ENCODE measurements around the gene RAB3GAP2. TPM values are rescaled to one million over a fixed set of nuclear protein-coding genes. Genes with fewer than 3 reads are reported as not detected.

The RAB3GAP2 gene
- total and polyA plus RNA-seq, 10 of the 15 experiments (the other 5 are each of a cell fraction or from before 2014, with no cell fraction given), result 11.9 to 51.1 (median 24.4) TPM

DNA sequence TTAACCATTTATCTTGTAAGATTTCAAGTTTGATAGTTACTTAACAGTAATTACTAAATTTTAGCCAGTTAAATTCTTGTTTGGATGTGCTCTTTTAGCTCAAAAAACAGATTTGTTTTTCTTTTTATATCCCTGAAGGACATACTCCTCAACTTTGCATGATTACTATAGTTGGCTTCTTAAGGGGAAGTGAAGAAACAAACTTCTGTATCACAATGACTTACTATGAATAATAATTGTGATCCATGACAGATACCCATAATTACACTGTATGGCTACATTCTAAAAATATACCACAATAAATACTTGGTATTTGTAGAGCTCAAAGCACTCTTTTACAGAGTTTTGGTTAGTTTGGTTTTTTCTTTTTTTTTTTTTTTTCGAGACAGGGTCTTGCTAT is 122.5 kb downstream of the RAB3GAP2 start:
- no peaks in the 10 kb centered on the region for H4K20me1 ChIP-seq (ENCODE audit: control insufficient read depth, insufficient read depth)
- no peaks in the 10 kb centered on the region for H3K27me3 ChIP-seq (replicated peaks in 1 of 2; ENCODE audit: control insufficient read depth in 2 of 2, insufficient read depth in 2 of 2, low read length in 1 of 2)
- peaks cover 4 to 24% of the 10 kb centered on the region in 2 experiments for H3K36me3 ChIP-seq (ENCODE audit: control insufficient read depth in 2 of 2, insufficient read depth in 2 of 2, low read length in 1 of 2)
- no peaks in the 10 kb centered on the region for H3K4me1 ChIP-seq (ENCODE audit: control insufficient read depth, insufficient read depth, low read length)
- ChIA-PET POLR2A (interaction anchor here (0.6 to 0.7 kb wide), 2 partner anchors 89 to 192 kb away, joined by 3 to 5 read pairs; no protein-coding TSS in a partner anchor), SMC1A (ENCODE audit: uncharacterized antibody, unreplicated experiment) (interaction anchor here (0.6 to 1.4 kb wide), 3 partner anchors 24 to 37 kb away, joined by 3 to 4 read pairs (median 3); no protein-coding TSS in a partner anchor), CTCF (interaction anchor here (1.4 kb wide), 1 partner anchor 10 kb away, joined by 3 read pairs; no protein-coding TSS in a partner anchor), RAD21 (ENCODE audit: unreplicated experiment) (interaction anchor here (0.9 kb wide), 1 partner anchor 122 kb away, joined by 3 read pairs; the partner anchor contains the start of gene RAB3GAP2)
- no peak overlapping the region for H3K4me3 ChIP-seq
- ATAC-seq (peak; percentile 62), FAIRE-seq (no peak), DNase-seq (ENCODE audit: low read depth, low spot score) (no peak)
- TF ChIP-seq YBX1 (IDR thresholded peaks at IDR 0.05) (no peak), JUNB (IDR thresholded peaks at IDR 0.05) (no peak), SPI1 (IDR thresholded peaks at IDR 0.05; ENCODE audit: borderline replicate concordance, insufficient read depth, low read depth, low read length) (peak; percentile 44; the same call in 1 of the 2 replicates), KLF5 (IDR thresholded peaks at IDR 0.05; ENCODE audit: partially characterized antibody) (no peak), TAF1 (IDR thresholded peaks at IDR 0.05; ENCODE audit: borderline replicate concordance, low read depth, low read length) (no peak), RCOR1 (conservative IDR thresholded peaks at IDR 0.05; ENCODE audit: low read depth, low read length) (no peak), MEF2A (IDR thresholded peaks at IDR 0.05; ENCODE audit: insufficient read depth, low read depth, low read length) (0 out of 2 replicates have a peak, but pooled peaks have one; percentile 36), RBBP5 (conservative IDR thresholded peaks at IDR 0.05) (no peak)
- intact Hi-C loops (cut with micrococcal nuclease; ENCODE audit: unreplicated experiment) (no loop called here), in situ Hi-C loops (cut with MboI) (no loop called here)
- H3K4me2 ChIP-seq (ENCODE audit: control insufficient read depth, insufficient read depth), result no peak overlapping the region
- BruUV-seq (replicated peaks), result no TSS peak
- no peak overlapping the region for H2AFZ ChIP-seq (ENCODE audit: control insufficient read depth, low read depth, low read length)
- H3K9ac ChIP-seq (ENCODE audit: control insufficient read depth, insufficient read depth, low read length), result no peak overlapping the region
- H3K79me2 ChIP-seq (ENCODE audit: control insufficient read depth, insufficient read depth, low read length), result no peaks in the 10 kb centered on the region
- H3K27ac ChIP-seq (ENCODE audit: control insufficient read depth, insufficient read depth), result peak overlapping the region; percentile 27; the same call in 1 of the 2 replicates
- no peaks in the 10 kb centered on the region for H3K9me3 ChIP-seq (replicated peaks; ENCODE audit: control insufficient read depth, insufficient read depth, low read length)
- WGBS (ENCODE audit: insufficient coverage, insufficient replicate concordance, low lambda C conversion rate, missing lambda C conversion rate), result no CpG with 5 or more reads among the region's 1 CpG

DNA sequence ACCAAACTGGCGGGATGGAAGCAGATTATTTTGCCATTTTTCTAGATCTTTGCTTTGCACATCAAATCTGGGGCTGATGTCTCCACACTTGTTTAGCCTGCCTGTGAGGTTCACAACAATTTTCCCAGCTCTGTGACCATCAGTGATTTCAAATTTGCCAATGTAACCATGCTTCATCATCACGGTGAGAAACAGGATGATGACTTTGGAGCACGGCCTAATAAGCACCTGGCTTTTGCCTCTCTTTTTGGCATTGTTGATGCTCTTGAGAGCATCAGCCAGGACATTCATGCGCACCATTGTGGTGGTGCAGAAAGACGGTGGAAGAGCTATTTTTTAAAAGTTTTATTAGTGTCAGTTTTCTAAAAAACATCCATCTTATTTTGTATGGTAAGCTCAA is 128.2 kb downstream of the RAB3GAP2 start:
- no TSS peak for BruUV-seq (replicated peaks)
- H3K9ac ChIP-seq (ENCODE audit: control insufficient read depth, insufficient read depth, low read length), result no peak overlapping the region
- no peaks in the 10 kb centered on the region for H3K4me1 ChIP-seq (ENCODE audit: control insufficient read depth, insufficient read depth, low read length)
- no peak for DNase-seq (ENCODE audit: low read depth, low spot score)
- H3K27ac ChIP-seq (ENCODE audit: control insufficient read depth, insufficient read depth), result no peak overlapping the region
- TF ChIP-seq SREBF1 (IDR thresholded peaks at IDR 0.05; ENCODE audit: low read length) (no peak), ATF7 (IDR thresholded peaks at IDR 0.05; ENCODE audit: low read depth) (no peak), RELA (IDR thresholded peaks at IDR 0.05; ENCODE audit: borderline replicate concordance, partially characterized antibody) (no peak), CHD2 (IDR thresholded peaks at IDR 0.05; ENCODE audit: borderline replicate concordance, low read depth, low read length) (no peak), CREB1 (IDR thresholded peaks at IDR 0.05; ENCODE audit: low read depth) (no peak), NFXL1 (IDR thresholded peaks at IDR 0.05; ENCODE audit: borderline replicate concordance) (no peak), MTA3 (IDR thresholded peaks at IDR 0.05; ENCODE audit: borderline replicate concordance, low read length) (no peak)
- TF ChIP-seq, protein P1, sequence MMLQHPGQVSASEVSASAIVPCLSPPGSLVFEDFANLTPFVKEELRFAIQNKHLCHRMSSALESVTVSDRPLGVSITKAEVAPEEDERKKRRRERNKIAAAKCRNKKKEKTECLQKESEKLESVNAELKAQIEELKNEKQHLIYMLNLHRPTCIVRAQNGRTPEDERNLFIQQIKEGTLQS (IDR thresholded peaks at IDR 0.05; ENCODE audit: borderline replicate concordance, extremely low read depth, low read depth, low read length), result no peak
- intact Hi-C loops (cut with micrococcal nuclease; ENCODE audit: unreplicated experiment), result no loop called here
- ChIA-PET SMC1A (ENCODE audit: uncharacterized antibody, unreplicated experiment) (interaction anchor here (0.6 to 1.3 kb wide), 5 partner anchors 19 to 603 kb away, joined by 3 to 5 read pairs (median 3); no protein-coding TSS in a partner anchor), CTCF (interaction anchor here (1.2 to 1.6 kb wide), 2 partner anchors 28 to 154 kb away, joined by 3 to 8 read pairs; no protein-coding TSS in a partner anchor), POLR2A (no interaction called here), RAD21 (ENCODE audit: unreplicated experiment) (no interaction called here)
- no peak for ATAC-seq
- no peak overlapping the region for H3K4me3 ChIP-seq
- in situ Hi-C loops (cut with MboI), result no loop called here
- no peaks in the 10 kb centered on the region for H3K9me3 ChIP-seq (replicated peaks; ENCODE audit: control insufficient read depth, insufficient read depth, low read length)
- no peak for FAIRE-seq
- H3K4me2 ChIP-seq (ENCODE audit: control insufficient read depth, insufficient read depth), result no peak overlapping the region
- H3K27me3 ChIP-seq (replicated peaks in 1 of 2; ENCODE audit: control insufficient read depth in 2 of 2, insufficient read depth in 2 of 2, low read length in 1 of 2), result no peaks in the 10 kb centered on the region
- no peak overlapping the region for H2AFZ ChIP-seq (ENCODE audit: control insufficient read depth, low read depth, low read length)
- H4K20me1 ChIP-seq (ENCODE audit: control insufficient read depth, insufficient read depth), result no peaks in the 10 kb centered on the region
- peaks cover 0 to 13% of the 10 kb centered on the region in 2 experiments; a peak in 2 of 4 replicates for H3K36me3 ChIP-seq (ENCODE audit: control insufficient read depth in 2 of 2, insufficient read depth in 2 of 2, low read length in 1 of 2)
- 88% methylated on average over 5 of the region's 5 CpGs for WGBS (ENCODE audit: insufficient coverage, insufficient replicate concordance, low lambda C conversion rate, missing lambda C conversion rate)
- no peaks in the 10 kb centered on the region for H3K79me2 ChIP-seq (ENCODE audit: control insufficient read depth, insufficient read depth, low read length)
